T-helper 2 cell treated with Interferon-gamma antibody and Interleukin-4, amounts not matched to agents 5 μg/mL and 100 μg/mL, for 36 hours (primary cell): Measurements from ENCODE around the gene RAI14.
"Not testable (repeated sequence)": the region's sequence is repeated elsewhere in the genome, so short reads cannot be mapped to it uniquely, and the experiment has no call there.

Source experiments
- DNase-seq: peaks from one replicate; pipeline ENCODE4 v3.0.0; 2021; ENCODE audit warnings: low spot score
- H3K27ac Mint-ChIP-seq: one replicate; pipeline ENCODE4 v1.8.0; 2021; ENCODE audit warnings: mild to moderate bottlenecking, mixed read lengths
- H3K27me3 Mint-ChIP-seq: one replicate; pipeline ENCODE4 v1.8.0; 2021; ENCODE audit warnings: low read depth, mixed read lengths
- H3K36me3 Mint-ChIP-seq: one replicate; pipeline ENCODE4 v1.8.0; 2021; ENCODE audit warnings: low read depth, mixed read lengths
- H3K4me1 Mint-ChIP-seq: one replicate; pipeline ENCODE4 v1.8.0; 2021; ENCODE audit warnings: low read depth, mixed read lengths
- H3K4me3 Mint-ChIP-seq: one replicate; pipeline ENCODE4 v1.8.0; 2022; ENCODE audit warnings: mild to moderate bottlenecking, moderate library complexity, mixed read lengths
- H3K9me3 Mint-ChIP-seq: one replicate; pipeline ENCODE4 v1.8.0; 2021; ENCODE audit warnings: mixed read lengths

Gene RAI14

GRCh38 chr5:34707451-34708107 lies 51.5 kb downstream of the RAI14 start:
- Mint-ChIP-seq H3K27me3 (peaks cover 2% of the 10 kb centered on the region), H3K4me1 (no peaks in the 10 kb centered on the region), H3K27ac (no peak overlapping the region), H3K36me3 (no peaks in the 10 kb centered on the region), H3K4me3 (no peak overlapping the region), H3K9me3 (no peaks in the 10 kb centered on the region)
- DNase-seq = no peak

DNA sequence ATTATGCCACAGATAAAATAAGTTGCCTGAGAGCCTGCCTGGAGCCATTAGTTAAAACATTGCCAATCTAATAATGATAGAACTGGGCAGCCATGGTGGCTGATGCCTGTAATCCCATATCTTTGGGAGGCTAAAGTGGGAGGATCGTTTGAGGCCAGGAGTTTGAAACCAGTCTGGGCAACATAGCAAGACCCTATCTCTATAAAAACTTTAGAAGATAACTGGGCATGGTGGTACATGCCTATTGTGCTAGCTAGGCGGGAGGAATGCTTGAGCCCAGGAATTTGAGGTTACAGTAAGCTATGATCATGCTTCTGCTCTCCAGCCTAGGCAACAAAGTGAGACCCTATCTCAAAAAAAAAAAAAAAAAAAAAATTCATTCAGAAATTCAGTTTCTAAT lies 52.6 kb downstream of the RAI14 start:
- no peak for DNase-seq
- Mint-ChIP-seq H3K9me3 (no peaks in the 10 kb centered on the region), H3K36me3 (no peaks in the 10 kb centered on the region), H3K4me3 (no peak overlapping the region), H3K27ac (no peak overlapping the region), H3K4me1 (no peaks in the 10 kb centered on the region), H3K27me3 (peaks cover 2% of the 10 kb centered on the region)

- no peak for DNase-seq
- Mint-ChIP-seq H3K9me3 (no peaks in the 10 kb centered on the region), H3K4me1 (no peaks in the 10 kb centered on the region), H3K36me3 (no peaks in the 10 kb centered on the region), H3K27ac (no peak overlapping the region), H3K4me3 (no peak overlapping the region), H3K27me3 (peaks cover 2% of the 10 kb centered on the region)
These were observed 53.9 kb downstream of the RAI14 start for GRCh38 chr5:34709861-34710673.

DNA sequence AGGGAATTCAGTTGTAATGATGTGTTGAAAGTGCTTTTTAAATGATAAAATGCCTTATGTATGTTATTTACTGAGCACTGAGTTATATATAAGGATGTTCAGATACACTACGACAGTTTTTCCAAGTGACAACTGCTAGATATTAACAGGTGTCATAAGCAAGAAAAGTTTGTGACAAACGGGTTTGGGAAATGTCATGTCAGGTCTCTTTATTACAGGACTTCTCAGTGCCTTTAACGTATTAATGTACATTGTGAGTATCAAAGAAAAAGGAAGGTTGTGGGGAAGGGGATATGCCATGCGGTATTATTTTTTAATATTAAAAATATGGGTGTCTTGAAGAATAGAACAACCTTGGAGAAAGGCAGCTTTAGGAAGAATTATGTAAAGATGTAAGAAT lies 56.4 kb downstream of the RAI14 start:
- Mint-ChIP-seq H3K4me1 (no peaks in the 10 kb centered on the region), H3K27me3 (no peaks in the 10 kb centered on the region), H3K36me3 (no peaks in the 10 kb centered on the region), H3K9me3 (no peaks in the 10 kb centered on the region), H3K27ac (no peak overlapping the region), H3K4me3 (no peak overlapping the region)
- no peak for DNase-seq

GRCh38 chr5:34715711-34716110 lies 59.6 kb downstream of the RAI14 start:
- no peak overlapping the region for H3K27ac Mint-ChIP-seq
- H3K4me1 Mint-ChIP-seq = no peaks in the 10 kb centered on the region
- DNase-seq = no peak
- no peaks in the 10 kb centered on the region for H3K36me3 Mint-ChIP-seq
- H3K9me3 Mint-ChIP-seq = no peaks in the 10 kb centered on the region
- no peaks in the 10 kb centered on the region for H3K27me3 Mint-ChIP-seq
- H3K4me3 Mint-ChIP-seq = no peak overlapping the region

DNA sequence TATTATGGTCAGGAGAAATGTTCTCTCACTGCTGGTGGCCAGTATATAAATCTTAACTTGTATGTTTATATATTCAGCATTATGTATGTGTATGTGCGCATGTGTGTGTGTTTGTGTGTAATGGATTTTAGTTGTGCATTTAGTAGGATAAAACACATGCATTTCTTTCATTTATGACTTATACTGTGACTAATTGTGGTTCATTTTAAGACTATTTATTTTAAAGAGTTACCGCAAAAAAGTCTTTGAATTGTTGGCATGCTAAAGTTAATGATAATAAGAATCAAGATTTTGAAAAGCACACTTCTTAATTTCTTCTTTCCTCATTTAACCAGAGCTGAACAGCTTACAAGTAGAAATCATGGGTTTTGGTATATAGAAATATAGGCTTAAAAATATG lies 60.9 kb downstream of the RAI14 start:
- DNase-seq = no peak
- Mint-ChIP-seq H3K36me3 (no peaks in the 10 kb centered on the region), H3K27ac (no peak overlapping the region), H3K4me3 (no peak overlapping the region), H3K27me3 (no peaks in the 10 kb centered on the region), H3K4me1 (no peaks in the 10 kb centered on the region), H3K9me3 (no peaks in the 10 kb centered on the region)

GRCh38 chr5:34717426-34718327 lies 61.5 kb downstream of the RAI14 start:
- no peak for DNase-seq
- no peaks in the 10 kb centered on the region for H3K9me3 Mint-ChIP-seq
- no peak overlapping the region for H3K27ac Mint-ChIP-seq
- H3K4me3 Mint-ChIP-seq = no peak overlapping the region
- H3K4me1 Mint-ChIP-seq = no peaks in the 10 kb centered on the region
- H3K36me3 Mint-ChIP-seq = no peaks in the 10 kb centered on the region
- no peaks in the 10 kb centered on the region for H3K27me3 Mint-ChIP-seq

DNA sequence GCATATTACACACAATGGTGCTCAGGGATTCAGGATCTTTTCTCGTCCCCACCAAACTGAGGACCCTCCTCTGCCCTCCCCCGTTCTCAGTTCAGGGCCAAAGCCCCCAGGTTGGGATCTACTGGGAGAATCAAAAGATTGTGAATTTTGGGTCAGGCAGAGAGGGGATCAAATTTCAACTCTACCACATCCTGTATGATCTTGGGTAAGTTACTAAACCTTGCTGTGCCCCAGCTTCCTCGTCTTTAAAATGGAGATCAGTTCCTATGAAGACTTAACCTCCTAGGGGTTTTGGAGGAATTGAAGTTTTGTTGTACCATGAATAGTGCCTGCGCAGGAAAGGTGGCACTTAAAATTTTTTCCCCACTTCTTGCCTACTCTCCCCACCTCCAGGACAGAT lies 62.4 kb downstream of the RAI14 start:
- DNase-seq = no peak
- Mint-ChIP-seq H3K9me3 (no peaks in the 10 kb centered on the region), H3K27me3 (no peaks in the 10 kb centered on the region), H3K36me3 (no peaks in the 10 kb centered on the region), H3K4me1 (no peaks in the 10 kb centered on the region), H3K4me3 (no peak overlapping the region), H3K27ac (no peak overlapping the region)

GRCh38 chr5:34719029-34719428 lies 62.9 kb downstream of the RAI14 start:
- Mint-ChIP-seq H3K4me3 (no peak overlapping the region), H3K4me1 (no peaks in the 10 kb centered on the region), H3K27ac (no peak overlapping the region), H3K27me3 (no peaks in the 10 kb centered on the region), H3K9me3 (no peaks in the 10 kb centered on the region), H3K36me3 (no peaks in the 10 kb centered on the region)
- DNase-seq = no peak

DNA sequence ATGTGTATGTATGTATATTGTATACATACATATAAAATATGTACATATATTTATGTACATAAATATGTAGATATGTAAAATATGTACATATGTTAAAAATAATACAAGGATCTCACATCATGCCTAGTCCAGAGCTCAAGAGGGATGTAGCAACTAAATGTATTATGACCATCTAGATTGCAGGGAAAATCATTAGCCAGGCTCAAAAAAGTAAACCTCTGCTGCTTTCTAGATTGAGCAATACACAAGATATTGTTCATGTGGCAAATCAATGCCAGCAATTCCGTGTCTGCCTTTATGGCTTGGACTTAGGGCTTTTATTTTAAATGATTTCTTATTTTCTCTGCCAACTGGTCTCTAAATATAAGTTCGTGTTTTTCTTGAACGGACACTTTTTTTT lies 65.2 kb downstream of the RAI14 start:
- no peaks in the 10 kb centered on the region for H3K27me3 Mint-ChIP-seq
- no peaks in the 10 kb centered on the region for H3K36me3 Mint-ChIP-seq
- no peak overlapping the region for H3K27ac Mint-ChIP-seq
- DNase-seq = no peak
- H3K4me1 Mint-ChIP-seq = no peaks in the 10 kb centered on the region
- no peaks in the 10 kb centered on the region for H3K9me3 Mint-ChIP-seq
- no peak overlapping the region for H3K4me3 Mint-ChIP-seq

- no peaks in the 10 kb centered on the region for H3K4me1 Mint-ChIP-seq
- no peaks in the 10 kb centered on the region for H3K27me3 Mint-ChIP-seq
- DNase-seq = no peak
- no peaks in the 10 kb centered on the region for H3K36me3 Mint-ChIP-seq
- no peak overlapping the region for H3K27ac Mint-ChIP-seq
- no peak overlapping the region for H3K4me3 Mint-ChIP-seq
- peaks cover 5% of the 10 kb centered on the region for H3K9me3 Mint-ChIP-seq
These were observed 66.1 kb downstream of the RAI14 start for GRCh38 chr5:34722183-34722582.

- H3K4me1 Mint-ChIP-seq = no peaks in the 10 kb centered on the region
- no peak for DNase-seq
- no peak overlapping the region for H3K4me3 Mint-ChIP-seq
- no peaks in the 10 kb centered on the region for H3K36me3 Mint-ChIP-seq
- peaks cover 5% of the 10 kb centered on the region for H3K9me3 Mint-ChIP-seq
- no peak overlapping the region for H3K27ac Mint-ChIP-seq
- H3K27me3 Mint-ChIP-seq = no peaks in the 10 kb centered on the region
These were observed 68.6 kb downstream of the RAI14 start for GRCh38 chr5:34724741-34725140.

- H3K9me3 Mint-ChIP-seq, H3K27me3 Mint-ChIP-seq, H3K27ac Mint-ChIP-seq, H3K4me1 Mint-ChIP-seq, H3K36me3 Mint-ChIP-seq, H3K4me3 Mint-ChIP-seq, DNase-seq: not testable (repeated sequence)
These were observed 71.1 kb downstream of the RAI14 start for GRCh38 chr5:34727166-34727749.

- Mint-ChIP-seq H3K9me3 (peaks cover 5% of the 10 kb centered on the region), H3K4me3 (no peak overlapping the region), H3K4me1 (no peaks in the 10 kb centered on the region), H3K36me3 (no peaks in the 10 kb centered on the region), H3K27ac (no peak overlapping the region), H3K27me3 (no peaks in the 10 kb centered on the region)
- no peak for DNase-seq
These were observed 72.1 kb downstream of the RAI14 start for GRCh38 chr5:34728236-34728635.
